Measurements from ENCODE around the gene USP47.

USP47 gene

GRCh38 chr11:11969380-11970215 is 127.8 kb downstream of the USP47 start:
- no peak for DNase-seq

GRCh38 chr11:11970556-11970955 is 128.8 kb downstream of the USP47 start:
- no peak for DNase-seq

- no peak for DNase-seq
Measured at GRCh38 chr11:11971906-11972547, 130.3 kb downstream of the USP47 start.

GRCh38 chr11:11972730-11973341 is 131.1 kb downstream of the USP47 start:
- DNase-seq: no peak

GRCh38 chr11:11973361-11973800 is 131.6 kb downstream of the USP47 start:
- no peak for DNase-seq

GRCh38 chr11:11973866-11974265 is 132.1 kb downstream of the USP47 start:
- no peak for DNase-seq

- peak; percentile 64 for DNase-seq
Measured at GRCh38 chr11:11975201-11976092, 133.7 kb downstream of the USP47 start.

GRCh38 chr11:11976481-11977127 is 134.8 kb downstream of the USP47 start:
- DNase-seq: no peak

- no peak for DNase-seq
Measured at GRCh38 chr11:11977206-11977938, 135.6 kb downstream of the USP47 start.

- DNase-seq: no peak
Measured at GRCh38 chr11:11978098-11978637, 136.4 kb downstream of the USP47 start.

GRCh38 chr11:11978792-11979487 is 137.2 kb downstream of the USP47 start:
- peak; percentile 26 for DNase-seq

- DNase-seq: no peak
Measured at GRCh38 chr11:11979488-11980117, 137.8 kb downstream of the USP47 start.

- DNase-seq: no peak
Measured at GRCh38 chr11:11980200-11980599, 138.4 kb downstream of the USP47 start.

GRCh38 chr11:11980841-11981308 is 139.1 kb downstream of the USP47 start:
- DNase-seq: no peak

- no peak for DNase-seq
Measured at GRCh38 chr11:11981364-11981763, 139.6 kb downstream of the USP47 start.

- no peak for DNase-seq
Measured at GRCh38 chr11:11981840-11982239, 140.1 kb downstream of the USP47 start.

- DNase-seq: no peak
Measured at GRCh38 chr11:11982461-11982860, 140.7 kb downstream of the USP47 start.

- DNase-seq: no peak
Measured at GRCh38 chr11:11982975-11983374, 141.2 kb downstream of the USP47 start.

- no peak for DNase-seq
Measured at GRCh38 chr11:11983427-11983826, 141.7 kb downstream of the USP47 start.

- no peak for DNase-seq
Measured at GRCh38 chr11:11984563-11984962, 142.8 kb downstream of the USP47 start.
